Placental epithelial cell (primary cell): ENCODE results near the gene CENPU. TPM values are rescaled to one million over a fixed set of nuclear protein-coding genes. Genes with fewer than 3 reads are reported as not detected.

Experiments
- total RNA-seq: library from RNA; depleted of rRNA; stranded (reverse); fragments of >200 nt; gene quantifications from 2 replicates; pipeline ENCODE4 v1.2.3, GENCODE V29; 2012

CENPU gene, protein sequence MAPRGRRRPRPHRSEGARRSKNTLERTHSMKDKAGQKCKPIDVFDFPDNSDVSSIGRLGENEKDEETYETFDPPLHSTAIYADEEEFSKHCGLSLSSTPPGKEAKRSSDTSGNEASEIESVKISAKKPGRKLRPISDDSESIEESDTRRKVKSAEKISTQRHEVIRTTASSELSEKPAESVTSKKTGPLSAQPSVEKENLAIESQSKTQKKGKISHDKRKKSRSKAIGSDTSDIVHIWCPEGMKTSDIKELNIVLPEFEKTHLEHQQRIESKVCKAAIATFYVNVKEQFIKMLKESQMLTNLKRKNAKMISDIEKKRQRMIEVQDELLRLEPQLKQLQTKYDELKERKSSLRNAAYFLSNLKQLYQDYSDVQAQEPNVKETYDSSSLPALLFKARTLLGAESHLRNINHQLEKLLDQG
- 9.1 and 11.4 TPM in 2 replicates for total RNA-seq

DNA sequence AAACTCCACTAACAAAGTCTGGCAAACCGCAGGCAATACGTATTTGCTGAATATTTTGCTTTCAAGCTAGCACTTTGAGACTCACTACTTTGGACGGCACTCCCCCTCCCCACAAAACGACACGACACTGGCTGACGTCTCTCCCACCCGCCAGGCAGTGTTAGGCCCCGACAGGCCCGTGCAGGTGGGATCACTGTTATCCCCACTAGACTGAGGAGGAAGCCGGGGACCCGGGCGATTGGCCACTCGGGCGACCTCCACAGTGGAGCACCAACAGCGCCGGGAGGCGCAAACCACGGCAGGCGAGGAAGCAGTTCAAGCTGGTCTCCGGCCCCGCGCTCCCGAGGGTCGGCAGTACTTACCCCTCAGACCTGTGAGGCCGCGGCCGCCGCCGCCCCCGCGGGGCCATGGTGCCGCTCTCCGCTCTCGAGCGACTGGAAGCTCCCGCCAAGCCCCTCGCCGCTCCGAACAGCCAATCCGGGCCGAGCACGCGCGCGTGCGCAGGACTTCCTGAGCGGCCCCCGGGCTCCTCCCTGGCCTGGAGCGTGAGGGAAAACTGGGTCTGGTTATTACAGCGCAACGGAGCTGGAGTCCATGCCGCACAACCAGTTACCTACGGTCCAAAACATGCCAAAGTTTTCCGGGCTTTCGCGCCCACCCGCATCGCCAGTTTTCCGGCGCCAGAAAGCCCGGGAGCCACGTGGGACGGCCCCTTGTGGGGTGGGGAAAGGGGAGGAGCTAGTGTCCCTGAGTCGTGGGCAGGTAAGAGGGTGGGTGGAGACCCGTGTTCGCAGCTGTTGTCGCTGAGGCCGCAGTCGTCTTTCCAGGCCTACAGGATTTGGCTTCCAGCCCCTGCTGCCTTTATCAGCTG lies at the start of gene CENPU:
CENPU (minus strand) TSS at position 443 of the 871 bp plus-strand sequence; CDS start at position 409, 34 bp downstream.

DNA sequence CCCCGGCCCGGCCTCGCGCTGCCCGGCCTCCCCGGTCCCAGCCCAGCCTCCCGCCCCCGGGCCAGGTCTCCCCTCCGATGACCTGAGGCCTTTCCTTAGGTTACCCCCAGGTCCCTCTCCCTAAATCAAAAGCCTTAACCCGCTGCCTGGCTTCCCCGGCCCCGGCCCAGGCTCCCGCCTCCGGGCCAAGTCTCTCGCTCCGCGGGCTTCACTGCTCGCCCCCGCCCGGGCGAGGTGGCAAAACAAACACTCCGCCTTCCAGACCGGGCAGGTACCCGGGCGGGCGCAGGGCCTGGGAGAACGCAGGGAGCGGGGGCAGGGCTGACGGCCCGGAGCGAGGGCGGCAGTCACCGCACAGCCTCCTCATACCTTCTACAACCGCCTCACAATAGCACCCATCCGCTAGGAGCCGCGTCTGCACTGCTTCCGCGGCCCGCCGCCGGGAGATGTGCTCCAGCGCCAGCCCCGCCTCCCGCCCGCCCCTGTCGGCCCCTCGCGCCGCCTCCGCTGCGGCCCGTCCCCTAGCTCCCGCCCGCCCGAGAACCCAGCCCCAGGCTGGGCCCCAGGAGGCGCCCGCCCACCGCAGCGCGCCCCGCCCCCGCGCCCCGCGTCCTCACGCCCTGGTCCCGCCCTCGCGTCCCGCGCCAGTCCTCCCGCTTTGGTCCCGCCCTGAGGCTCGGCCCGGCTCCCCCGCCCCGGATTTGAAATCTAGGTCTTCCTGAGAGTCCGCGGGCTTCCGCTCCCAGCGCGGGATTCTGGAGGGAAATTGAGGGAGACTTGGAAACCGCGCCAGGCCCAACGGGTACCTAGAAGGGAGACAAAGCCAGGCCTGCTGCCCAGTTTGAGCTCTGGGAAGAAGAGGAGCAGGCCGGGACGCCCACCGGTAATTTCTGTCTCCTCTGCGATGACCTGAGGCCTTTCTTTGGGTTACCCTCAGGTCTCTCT lies 84.6 kb downstream of the CENPU start, which contains the start of the genes CASP3 and PRIMPOL:
CASP3 (minus strand) TSS at position 422 of the 945 bp plus-strand sequence. CDS start 10,994 bp downstream, outside the sequence.
PRIMPOL (plus strand) TSS at position 713 of the 945 bp plus-strand sequence. CDS start 7,403 bp downstream, outside the sequence.

Other genes with a start within 250 kb of the CENPU start
- 29.1 and 34.3 TPM in 2 replicates for gene CASP3, start 84.6 kb downstream of the CENPU start, total RNA-seq
- gene PRIMPOL, start 84.4 kb downstream of the CENPU start, total RNA-seq = 11.1 and 12.6 TPM in 2 replicates
- 72.2 and 245 TPM in 2 replicates for gene ACSL1, start 91.9 kb upstream of the CENPU start, total RNA-seq